MM.1S (cell line): ENCODE measurements around the gene WASF2.

Experiments used
- DNase-seq: peaks from one replicate; pipeline ENCODE4 v3.0.0-alpha.2; 2015
- H2AFZ ChIP-seq: fragments of 300-600 bp; sonication (generic); 2 replicates; pipeline ENCODE4 v1.6.0; 2016; ENCODE audit warnings: antibody characterized with exemption, low read length
- H3F3A ChIP-seq: fragments of 300-600 bp; sonication (generic); 2 replicates; pipeline ENCODE4 v1.6.1; 2016; ENCODE audit warnings: mild to moderate bottlenecking, antibody characterized with exemption, low read length, moderate library complexity, mixed read lengths; ENCODE audit not compliant: insufficient read depth
- H3K27ac ChIP-seq: fragments of 300-600 bp; sonication (generic); 2 replicates; pipeline ENCODE4 v1.5.1; 2016; ENCODE audit warnings: mild to moderate bottlenecking, low read length
- H3K27me3 ChIP-seq: fragments of 300-600 bp; sonication (generic); replicated peaks from 2 replicates; pipeline ENCODE4 v1.6.0; 2016; ENCODE audit warnings: low read length; ENCODE audit not compliant: insufficient read depth
- H3K36me3 ChIP-seq: fragments of 300-600 bp; sonication (generic); replicated peaks from 2 replicates; pipeline ENCODE4 v1.6.1; 2016; ENCODE audit warnings: mild to moderate bottlenecking, low read length, mixed read lengths; ENCODE audit not compliant: insufficient read depth
- H3K4me1 ChIP-seq: fragments of 300-600 bp; sonication (generic); 2 replicates; pipeline ENCODE4 v1.6.1; 2016; ENCODE audit warnings: low read length, mixed read lengths
- H3K4me2 ChIP-seq: fragments of 300-600 bp; sonication (generic); 2 replicates; pipeline ENCODE4 v1.6.0; 2016; ENCODE audit warnings: low read depth, low read length
- H3K4me3 ChIP-seq: fragments of 300-600 bp; sonication (generic); 2 replicates; pipeline ENCODE4 v1.5.1; 2016; ENCODE audit warnings: low read length, mixed read lengths
- H3K79me2 ChIP-seq: fragments of 300-600 bp; sonication (generic); 2 replicates; pipeline ENCODE4 v1.6.1; 2016; ENCODE audit warnings: mixed run types, low read length, mixed read lengths
- H3K9ac ChIP-seq: fragments of 300-600 bp; sonication (generic); 2 replicates; pipeline ENCODE4 v1.6.1; 2016; ENCODE audit warnings: low read length, mixed read lengths
- H3K9me2 ChIP-seq: fragments of 300-600 bp; sonication (generic); replicated peaks from 2 replicates; pipeline ENCODE4 v1.6.1; 2016; ENCODE audit warnings: mild to moderate bottlenecking, low read length, mixed read lengths; ENCODE audit not compliant: insufficient read depth
- H3K9me3 ChIP-seq: fragments of 300-600 bp; sonication (generic); replicated peaks from 2 replicates; pipeline ENCODE4 v1.6.1; 2016; ENCODE audit warnings: mild to moderate bottlenecking, low read length, mixed read lengths; ENCODE audit not compliant: insufficient read depth
- H4K20me1 ChIP-seq: fragments of 300-600 bp; sonication (generic); 2 replicates; pipeline ENCODE4 v1.6.1; 2016; ENCODE audit warnings: mild to moderate bottlenecking, low read length, moderate library complexity, mixed read lengths; ENCODE audit not compliant: insufficient read depth
- EZH2 ChIP-seq: fragments of 300-600 bp; sonication (generic); optimal IDR thresholded peaks from 2 replicates; pipeline ENCODE3; 2017; ENCODE audit warnings: low read depth, mild to moderate bottlenecking, antibody characterized with exemption, low read length, mixed read lengths
- EZH2phosphoT487 ChIP-seq: fragments of 300-600 bp; sonication (generic); IDR thresholded peaks from 2 replicates; pipeline ENCODE4 v1.6.1; 2018; ENCODE audit warnings: antibody characterized with exemption, low read length
- TF ChIP-seq, protein P1 (sequence below): fragments of 300-600 bp; sonication (generic); IDR thresholded peaks from 2 replicates; pipeline ENCODE4 v1.5.1; 2016; ENCODE audit warnings: antibody characterized with exemption, low read length, mixed read lengths

Gene WASF2

DNA sequence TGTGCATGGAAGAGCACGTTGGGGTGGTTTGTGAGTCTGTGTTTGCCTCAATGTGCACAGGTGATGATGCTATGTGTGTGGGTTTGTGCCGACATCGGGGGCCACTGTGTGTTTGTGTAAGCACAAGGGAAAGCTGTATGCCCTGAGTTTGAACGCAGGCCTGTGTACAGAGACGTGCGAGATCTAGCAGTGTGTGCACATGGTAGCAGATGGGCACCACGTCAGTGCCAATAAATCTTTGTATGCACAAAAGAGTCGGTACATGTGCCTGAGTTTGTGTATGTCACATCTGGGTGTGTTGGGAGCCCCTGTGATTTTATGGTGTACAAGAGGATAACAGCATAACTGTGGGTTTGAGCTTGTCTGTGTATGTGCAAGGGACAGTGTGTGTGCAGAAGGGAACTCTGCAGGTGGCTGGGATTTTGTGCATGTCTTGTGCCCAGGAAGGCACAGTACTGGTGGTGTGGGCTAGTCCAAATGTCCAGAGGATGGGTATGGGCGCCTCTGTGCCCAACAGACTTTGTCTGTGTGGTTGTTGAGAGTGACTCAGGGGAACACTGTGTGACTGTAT lies 32.0 kb upstream of the WASF2 start:
- Histone ChIP-seq H3K79me2 (no peaks in the 10 kb centered on the region), H2AFZ (no peak overlapping the region), H3K36me3 (no peaks in the 10 kb centered on the region), H3K27me3 (no peaks in the 10 kb centered on the region), H3K4me3 (no peak overlapping the region), H3K9ac (no peak overlapping the region), H3K27ac (no peak overlapping the region), H4K20me1 (no peaks in the 10 kb centered on the region), H3F3A (no peaks in the 10 kb centered on the region), H3K9me2 (no peaks in the 10 kb centered on the region), H3K4me2 (no peak overlapping the region), H3K9me3 (no peaks in the 10 kb centered on the region), H3K4me1 (peaks cover 8% of the 10 kb centered on the region)
- no peak for DNase-seq
- TF ChIP-seq EZH2 (no peak), EZH2phosphoT487 (no peak)
- TF ChIP-seq, protein P1, sequence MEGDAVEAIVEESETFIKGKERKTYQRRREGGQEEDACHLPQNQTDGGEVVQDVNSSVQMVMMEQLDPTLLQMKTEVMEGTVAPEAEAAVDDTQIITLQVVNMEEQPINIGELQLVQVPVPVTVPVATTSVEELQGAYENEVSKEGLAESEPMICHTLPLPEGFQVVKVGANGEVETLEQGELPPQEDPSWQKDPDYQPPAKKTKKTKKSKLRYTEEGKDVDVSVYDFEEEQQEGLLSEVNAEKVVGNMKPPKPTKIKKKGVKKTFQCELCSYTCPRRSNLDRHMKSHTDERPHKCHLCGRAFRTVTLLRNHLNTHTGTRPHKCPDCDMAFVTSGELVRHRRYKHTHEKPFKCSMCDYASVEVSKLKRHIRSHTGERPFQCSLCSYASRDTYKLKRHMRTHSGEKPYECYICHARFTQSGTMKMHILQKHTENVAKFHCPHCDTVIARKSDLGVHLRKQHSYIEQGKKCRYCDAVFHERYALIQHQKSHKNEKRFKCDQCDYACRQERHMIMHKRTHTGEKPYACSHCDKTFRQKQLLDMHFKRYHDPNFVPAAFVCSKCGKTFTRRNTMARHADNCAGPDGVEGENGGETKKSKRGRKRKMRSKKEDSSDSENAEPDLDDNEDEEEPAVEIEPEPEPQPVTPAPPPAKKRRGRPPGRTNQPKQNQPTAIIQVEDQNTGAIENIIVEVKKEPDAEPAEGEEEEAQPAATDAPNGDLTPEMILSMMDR: no peak

DNA sequence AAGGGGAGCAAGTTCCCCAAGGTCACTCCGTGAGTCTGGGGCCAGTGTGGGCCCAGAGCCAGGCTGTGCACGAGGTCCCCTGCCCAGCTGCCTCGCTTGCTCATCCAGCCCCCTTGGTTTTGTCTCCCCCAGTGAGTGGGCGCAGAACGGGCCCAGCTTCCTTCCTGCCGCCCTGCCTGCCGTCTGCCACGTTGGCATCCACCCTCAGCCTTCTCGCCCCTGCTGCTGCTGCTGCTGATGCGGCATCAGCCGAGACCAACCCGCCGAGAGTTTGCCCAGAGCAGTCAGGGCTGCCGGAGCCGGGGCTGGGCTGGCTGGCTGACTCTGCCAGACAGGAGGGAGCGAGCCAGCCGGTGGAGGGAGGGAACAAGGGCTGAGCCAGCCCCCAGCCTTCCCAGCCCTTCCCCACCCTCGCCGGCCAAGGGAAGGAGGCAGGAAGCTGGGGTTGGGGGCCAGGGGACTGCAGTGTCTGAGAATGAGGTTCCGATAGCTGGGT lies 31.4 kb upstream of the WASF2 start:
- H3K79me2 ChIP-seq: no peaks in the 10 kb centered on the region
- no peak overlapping the region for H3K27ac ChIP-seq
- H3F3A ChIP-seq: no peaks in the 10 kb centered on the region
- H3K9me2 ChIP-seq: no peaks in the 10 kb centered on the region
- H3K36me3 ChIP-seq: no peaks in the 10 kb centered on the region
- no peak overlapping the region for H3K4me3 ChIP-seq
- no peaks in the 10 kb centered on the region for H3K27me3 ChIP-seq
- H3K4me2 ChIP-seq: no peak overlapping the region
- H3K4me1 ChIP-seq: peaks cover 13% of the 10 kb centered on the region
- H3K9me3 ChIP-seq: no peaks in the 10 kb centered on the region
- H4K20me1 ChIP-seq: no peaks in the 10 kb centered on the region
- H2AFZ ChIP-seq: no peak overlapping the region
- DNase-seq: no peak
- TF ChIP-seq EZH2 (no peak), EZH2phosphoT487 (no peak)
- TF ChIP-seq, protein P1: no peak
- no peak overlapping the region for H3K9ac ChIP-seq

DNA sequence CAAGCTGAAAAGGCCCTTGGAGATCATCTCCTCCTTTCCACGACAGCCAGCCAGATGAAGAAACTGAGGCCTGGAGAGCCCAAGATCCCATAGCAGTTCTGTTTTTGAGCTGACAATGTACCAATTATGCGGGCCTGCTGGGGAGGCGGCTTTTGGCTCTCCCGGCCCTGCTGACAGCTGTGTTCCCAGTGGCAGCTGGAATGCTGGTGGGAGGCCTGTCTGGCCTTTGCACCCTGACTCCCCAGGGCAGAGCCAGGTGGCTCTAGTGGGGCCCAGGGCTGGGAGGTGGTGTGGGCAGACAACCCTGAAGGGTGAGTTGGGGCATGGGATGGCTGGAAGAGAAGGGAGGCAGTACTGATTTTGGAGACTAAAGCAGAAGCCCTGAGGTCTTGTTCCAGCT lies 30.7 kb upstream of the WASF2 start:
- no peaks in the 10 kb centered on the region for H3K9me2 ChIP-seq
- H3K4me1 ChIP-seq: peaks cover 12% of the 10 kb centered on the region
- no peaks in the 10 kb centered on the region for H3K9me3 ChIP-seq
- no peaks in the 10 kb centered on the region for H3K36me3 ChIP-seq
- DNase-seq: no peak
- H3K4me3 ChIP-seq: no peak overlapping the region
- no peaks in the 10 kb centered on the region for H3F3A ChIP-seq
- H3K27ac ChIP-seq: no peak overlapping the region
- no peak for TF ChIP-seq EZH2
- TF ChIP-seq, protein P1: no peak
- no peak for TF ChIP-seq EZH2phosphoT487
- H2AFZ ChIP-seq: no peak overlapping the region
- H4K20me1 ChIP-seq: no peaks in the 10 kb centered on the region
- no peaks in the 10 kb centered on the region for H3K27me3 ChIP-seq
- H3K4me2 ChIP-seq: no peak overlapping the region
- no peak overlapping the region for H3K9ac ChIP-seq
- H3K79me2 ChIP-seq: no peaks in the 10 kb centered on the region
